GM19324 (cell line): Measurements from ENCODE around the gene REEP1.
"Not testable (repeated sequence)": the region's sequence is repeated elsewhere in the genome, so short reads cannot be mapped to it uniquely, and the experiment has no call there.

Source experiments
- ATAC-seq: cut with Tn5 transposase; IDR thresholded peaks from one replicate; pipeline ENCODE4 v1.9.1; 2021; ENCODE audit warnings: mild to moderate bottlenecking, moderate library complexity; ENCODE audit not compliant: unreplicated experiment, low FRiP score

REEP1 gene

GRCh38 chr2:86228574-86228973, 108.9 kb downstream of the REEP1 start:
- ATAC-seq, result not testable (repeated sequence)

DNA sequence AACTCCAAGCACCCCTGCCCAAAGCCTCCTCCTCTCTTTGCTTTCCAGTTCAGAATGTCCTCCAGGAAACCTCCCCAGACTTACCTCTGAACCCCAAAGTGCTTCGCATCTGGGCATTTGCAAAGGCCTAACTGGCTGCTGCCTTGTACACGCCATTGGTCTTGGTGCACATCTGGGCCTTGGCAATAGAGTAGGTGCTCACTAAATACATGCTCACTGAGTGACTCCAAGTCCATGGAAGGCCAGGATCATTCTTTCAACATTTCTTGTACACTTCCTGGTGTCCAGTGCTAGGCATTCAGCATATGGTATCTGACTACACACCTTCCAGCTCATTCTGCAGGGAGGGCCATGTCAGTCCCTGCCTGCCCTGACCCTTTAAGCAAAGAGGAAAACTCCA, 109.7 kb downstream of the REEP1 start:
- no peak for ATAC-seq

DNA sequence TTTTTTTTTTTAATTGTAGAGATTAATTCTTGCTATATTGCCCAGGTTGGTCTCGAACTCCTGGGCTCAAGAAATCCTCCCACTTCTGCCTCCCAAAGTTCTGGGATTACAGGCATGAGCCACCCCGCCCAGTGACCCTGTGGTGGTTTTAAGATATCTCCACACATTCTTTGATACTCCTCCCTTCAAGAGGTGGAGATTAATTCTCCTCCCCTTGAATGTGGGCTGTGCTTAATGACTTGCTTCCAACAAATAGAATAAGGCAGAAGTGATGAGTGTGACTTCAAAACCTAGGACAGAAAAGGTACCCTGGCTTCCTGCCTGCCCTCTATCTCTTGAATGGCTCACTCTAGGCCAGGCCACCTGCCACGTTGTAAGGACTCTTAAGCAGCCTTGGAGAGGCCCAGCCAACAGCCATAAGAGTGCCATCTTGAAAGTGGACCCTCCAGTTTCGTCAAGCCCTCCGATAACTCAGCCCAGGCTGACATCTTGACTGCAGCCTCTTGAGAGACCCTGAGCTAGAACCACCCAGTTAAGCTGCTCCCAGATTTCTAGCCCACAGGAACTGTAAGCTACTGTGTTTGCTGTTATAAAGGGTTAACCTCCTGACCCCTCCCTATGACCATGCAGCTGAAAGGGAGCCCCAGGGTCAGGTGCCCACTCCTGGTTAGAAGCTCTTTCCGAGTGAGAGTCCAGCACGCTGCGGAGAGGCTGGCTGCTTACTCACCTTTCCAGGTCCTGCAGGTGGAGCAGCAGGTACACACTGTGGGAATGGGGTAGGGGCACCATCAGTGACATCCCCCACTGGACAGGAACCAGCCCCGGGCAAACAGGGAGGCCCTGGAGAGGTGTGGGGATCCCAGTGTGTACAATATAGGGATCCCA, 110.5 kb downstream of the REEP1 start:
- ATAC-seq, result no peak

- no peak for ATAC-seq
Measured at GRCh38 chr2:86226070-86226469, 111.4 kb downstream of the REEP1 start.

DNA sequence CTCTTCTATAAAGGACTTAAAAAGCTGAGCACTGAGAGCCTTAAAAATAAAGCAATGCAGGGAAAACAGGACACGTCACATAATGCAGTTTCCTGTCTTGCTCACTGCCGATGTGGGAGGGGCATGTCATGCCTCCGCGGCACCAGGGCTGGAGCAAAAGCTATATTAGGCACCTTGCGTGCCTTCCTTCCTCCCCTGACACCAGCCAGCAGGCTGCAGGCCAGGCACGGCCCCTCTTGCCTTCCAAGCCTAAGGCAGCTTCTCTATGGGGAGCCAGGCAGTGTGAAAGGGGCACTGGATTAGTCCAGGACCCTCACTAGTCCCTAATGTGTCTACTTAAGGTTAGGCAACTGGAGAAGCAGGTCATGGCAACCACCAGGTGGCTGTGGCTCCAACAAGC, 111.8 kb downstream of the REEP1 start:
- ATAC-seq, result peak; percentile 39

- no peak for ATAC-seq
Measured at GRCh38 chr2:86224645-86225355, 112.6 kb downstream of the REEP1 start.

- no peak for ATAC-seq
Measured at GRCh38 chr2:86223927-86224560, 113.4 kb downstream of the REEP1 start.

DNA sequence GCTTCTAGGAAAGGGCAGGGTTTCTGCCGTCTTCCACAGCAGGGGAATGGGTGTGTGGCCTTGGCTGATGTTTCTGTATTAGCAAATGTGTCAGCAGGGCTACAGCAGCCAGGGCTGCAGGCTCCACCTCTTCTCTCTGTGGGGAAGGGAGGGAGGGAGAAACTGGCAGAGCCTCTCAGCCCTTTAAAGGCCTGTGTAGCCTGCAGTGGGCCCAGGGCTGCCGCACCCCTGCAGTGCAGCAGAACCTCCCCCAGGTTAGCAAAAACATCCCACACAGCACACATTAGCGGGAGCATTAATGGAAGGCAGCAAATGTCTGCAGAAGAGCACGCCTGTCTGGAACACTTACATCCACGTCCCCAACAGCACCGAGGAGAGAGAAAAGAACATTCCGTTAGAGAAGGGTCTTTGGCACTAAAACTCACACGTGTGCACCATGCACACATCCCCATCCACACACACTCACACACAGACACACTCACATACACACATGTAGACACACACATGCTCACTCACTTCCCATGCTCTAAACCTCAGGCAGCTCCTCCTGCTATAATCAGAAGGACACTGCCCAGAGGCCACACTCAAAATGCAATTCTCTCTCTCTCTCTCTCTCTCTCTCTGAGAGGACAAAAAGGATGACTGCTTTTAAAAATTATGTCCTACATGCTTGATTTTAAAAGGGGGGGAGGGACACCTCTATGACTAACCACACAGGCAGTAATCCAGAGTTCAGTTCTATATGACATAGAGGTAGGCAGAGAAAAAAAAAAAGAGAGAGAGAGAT, 114.1 kb downstream of the REEP1 start:
- no peak for ATAC-seq

GRCh38 chr2:86221066-86221684, 116.3 kb downstream of the REEP1 start:
- no peak for ATAC-seq

DNA sequence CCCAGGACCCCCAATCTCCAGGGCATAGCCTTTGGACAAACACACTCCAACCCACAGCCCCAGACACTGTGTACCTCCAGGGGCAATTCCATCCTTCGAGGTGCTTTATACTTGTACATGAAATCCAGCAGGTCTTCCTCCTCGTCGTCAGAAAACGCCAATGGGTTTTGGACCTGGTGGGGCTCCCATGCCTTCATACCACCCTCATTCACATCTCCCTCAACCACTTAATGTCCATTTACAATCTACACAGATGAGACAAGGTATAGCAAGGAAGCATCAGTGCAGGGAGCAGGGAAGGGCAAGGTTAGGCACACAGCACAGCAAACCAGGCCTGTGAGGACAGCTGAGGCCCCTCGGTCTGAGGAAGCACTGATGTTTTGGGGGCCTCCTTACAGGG, 117.5 kb downstream of the REEP1 start:
- ATAC-seq, result no peak

GRCh38 chr2:86218124-86218523, 119.3 kb downstream of the REEP1 start:
- ATAC-seq, result no peak

DNA sequence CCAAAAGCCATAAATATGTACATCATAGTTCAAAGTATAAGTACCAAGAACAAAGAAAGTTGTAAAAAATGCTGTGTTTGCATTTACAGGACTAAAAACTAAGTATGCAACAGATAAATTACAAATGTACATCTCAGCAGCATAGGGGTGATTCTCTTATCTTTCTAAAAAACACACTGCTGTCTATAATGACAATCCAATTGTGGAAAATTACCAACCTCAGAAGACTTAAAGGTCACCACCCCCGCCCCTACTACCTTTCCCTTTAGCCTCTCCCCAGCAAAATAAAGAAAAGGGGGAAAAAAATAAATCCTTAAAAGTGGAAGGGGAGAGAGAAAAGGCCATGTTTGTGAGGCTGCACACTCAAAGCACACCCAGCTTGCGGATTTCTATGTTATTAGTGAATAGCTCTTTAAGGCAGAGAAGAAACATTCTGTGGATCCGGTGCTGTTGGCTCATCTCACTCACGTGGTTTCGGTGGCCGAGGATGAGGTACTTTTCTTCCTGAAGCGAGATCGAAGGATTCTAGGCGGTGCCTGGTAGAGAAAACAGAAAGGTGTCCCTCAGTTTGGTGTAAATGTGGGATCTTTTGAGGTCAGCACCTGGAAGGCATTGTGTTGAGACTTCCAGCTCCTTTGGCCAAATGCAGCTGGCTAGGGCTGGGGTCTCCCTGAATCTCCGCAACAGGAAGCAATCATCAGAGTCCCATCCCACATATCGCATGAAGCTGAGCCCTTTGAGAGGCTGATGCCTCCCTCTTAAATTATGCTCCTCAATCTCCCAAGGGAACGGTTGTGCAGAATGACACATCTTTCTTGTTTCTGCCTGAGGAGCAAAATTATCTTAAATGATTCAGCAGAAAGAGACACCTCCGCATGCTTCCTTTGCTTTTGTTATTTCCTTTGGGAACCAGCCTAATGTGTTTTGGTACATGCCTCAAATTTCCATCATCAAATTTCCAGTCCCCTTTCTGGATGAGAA, 120.6 kb downstream of the REEP1 start:
- no peak for ATAC-seq

- no peak for ATAC-seq
Measured at GRCh38 chr2:86214503-86214832, 123.0 kb downstream of the REEP1 start.

- ATAC-seq, result no peak
Measured at GRCh38 chr2:86213699-86214502, 123.5 kb downstream of the REEP1 start.

- ATAC-seq, result no peak
Measured at GRCh38 chr2:86213056-86213455, 124.4 kb downstream of the REEP1 start.

- no peak for ATAC-seq
Measured at GRCh38 chr2:86211796-86212188, 125.6 kb downstream of the REEP1 start.

DNA sequence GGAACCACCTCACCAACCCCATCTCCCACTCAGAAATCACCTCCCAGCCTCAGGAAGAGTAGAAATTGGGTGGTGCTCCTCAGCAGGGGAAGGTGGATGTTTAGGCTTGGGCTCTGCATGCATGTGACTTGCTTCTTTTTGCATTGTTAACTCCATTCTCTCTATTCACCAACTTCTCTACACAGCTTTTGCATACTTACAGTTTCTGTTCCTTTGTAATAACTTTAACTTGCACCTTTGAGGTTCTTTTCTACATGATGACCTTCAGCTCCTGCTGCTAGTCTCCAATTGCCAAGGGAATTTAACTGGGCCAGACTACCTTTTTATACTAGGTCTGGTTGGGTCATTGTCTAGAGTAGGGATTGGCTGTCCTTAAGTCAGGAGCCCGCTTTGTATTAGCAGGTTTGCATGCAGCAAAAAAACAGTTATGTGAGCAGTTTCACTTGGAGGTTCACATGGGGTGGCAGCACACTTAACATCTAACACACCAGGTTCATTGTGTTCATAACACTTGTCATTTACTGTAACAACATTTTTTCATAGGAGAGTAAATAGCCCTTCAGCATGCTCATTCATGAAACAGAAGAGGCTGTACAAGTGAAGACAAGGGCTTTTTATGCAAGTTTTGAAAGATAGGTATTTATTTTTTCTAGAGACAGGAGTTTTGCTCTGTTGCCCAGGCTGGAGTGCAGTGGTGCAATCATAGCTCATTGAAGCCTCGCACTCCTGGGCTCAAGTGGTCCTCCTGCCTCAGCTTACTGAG, 126.2 kb downstream of the REEP1 start:
- ATAC-seq, result peak; percentile 54

DNA sequence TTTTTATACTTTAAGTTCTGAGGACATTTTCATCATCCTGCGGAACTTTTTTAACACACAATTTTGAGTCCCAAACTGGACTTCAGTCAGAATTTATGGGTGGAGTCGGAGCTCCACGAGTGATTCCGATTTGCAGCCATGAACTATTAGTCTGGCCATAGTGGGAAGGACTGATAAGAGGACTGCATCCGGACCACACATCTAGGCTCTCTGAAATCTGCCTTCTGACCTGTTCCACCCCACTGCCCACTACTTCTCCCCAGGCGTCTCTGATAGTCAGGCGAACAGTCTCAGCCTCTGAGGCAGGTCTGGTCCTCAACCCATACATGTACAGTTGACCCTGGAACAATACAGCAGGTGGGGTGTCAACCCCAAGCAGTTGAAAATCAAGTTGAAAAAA, 133.0 kb downstream of the REEP1 start:
- no peak for ATAC-seq
